Retinal pigment epithelial cell (primary cell): ENCODE results near the gene SLX9.

Experiments
- DNase-seq: peaks from one replicate; pipeline ENCODE4 v3.0.0-alpha.2; 2010; ENCODE audit warnings: low read depth
- H3K4me3 ChIP-seq: 2 replicates; pipeline ENCODE4 v1.5.1; 2011; ENCODE audit warnings: mild to moderate bottlenecking, low read length, control low read depth, moderate library complexity
- CTCF ChIP-seq: conservative IDR thresholded peaks from 2 replicates; pipeline ENCODE4 v1.5.1; 2011; ENCODE audit warnings: low read depth, low read length, control low read depth, inconsistent platforms

Gene SLX9

GRCh38 chr21:44893948-44894656 is 45.7 kb upstream of the SLX9 start:
- no peak for DNase-seq

DNA sequence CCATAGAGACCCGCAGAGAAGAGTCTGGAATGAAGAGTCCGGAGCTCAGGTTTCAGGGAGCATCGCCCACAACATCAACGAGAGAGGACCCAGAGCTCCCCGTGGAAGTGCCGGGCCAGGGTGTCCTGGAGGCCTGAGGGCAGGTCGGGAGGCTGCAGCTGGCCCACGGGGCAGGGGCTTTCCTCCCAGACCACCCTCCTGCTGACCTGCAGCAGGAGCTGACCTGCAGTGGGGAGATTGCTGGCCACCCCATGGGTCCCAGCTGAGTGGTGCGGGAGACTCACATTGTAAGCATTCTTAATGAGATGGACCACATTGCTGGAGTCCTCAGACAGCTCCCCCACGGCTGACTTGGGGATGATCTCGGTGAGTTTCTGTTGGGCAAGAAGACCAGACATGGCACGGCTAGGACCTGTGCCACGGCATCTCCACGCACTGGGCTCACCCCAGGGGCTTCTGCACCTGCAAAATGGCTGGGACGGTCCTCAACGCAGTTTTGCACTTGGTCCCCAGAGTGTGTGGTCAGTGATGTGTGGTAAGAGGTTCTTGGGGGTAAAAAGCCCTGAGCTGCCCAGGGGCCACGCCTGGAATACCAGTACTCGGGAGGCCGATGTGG is 45.0 kb upstream of the SLX9 start:
- no peak for TF ChIP-seq CTCF

More at GRCh38 chr21:44893948-44894656, 45.7 kb upstream of the SLX9 start:
- H3K4me3 ChIP-seq = no peak overlapping the region
- no peak for TF ChIP-seq CTCF

DNA sequence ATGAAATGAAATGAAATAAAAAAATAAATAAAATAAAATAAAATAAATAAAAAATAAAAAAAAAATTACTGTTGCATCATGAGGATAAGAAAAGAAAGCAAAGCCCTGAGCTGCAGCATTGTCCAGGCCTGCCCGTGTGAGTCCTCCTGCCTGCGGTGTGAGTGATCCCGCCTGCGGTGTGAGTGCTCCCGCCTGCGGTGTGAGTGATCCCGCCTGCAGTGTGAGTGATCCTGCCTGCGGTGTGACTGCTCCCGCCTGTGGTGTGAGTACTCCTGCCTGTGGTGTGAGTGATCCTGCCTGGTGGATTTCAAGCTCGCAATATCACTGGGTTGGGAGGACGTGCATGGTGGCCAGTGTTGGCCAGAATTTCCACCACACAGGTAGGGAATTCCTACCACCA is 44.0 kb upstream of the SLX9 start:
- H3K4me3 ChIP-seq = no peak overlapping the region
- DNase-seq = no peak
- TF ChIP-seq CTCF = no peak

More for the DNA sequence above, 45.0 kb upstream of the SLX9 start:
- H3K4me3 ChIP-seq = no peak overlapping the region
- no peak for DNase-seq

- no peak overlapping the region for H3K4me3 ChIP-seq
Measured at GRCh38 chr21:44896561-44897286, 43.1 kb upstream of the SLX9 start.

GRCh38 chr21:44897326-44898010 is 42.4 kb upstream of the SLX9 start:
- no peak for DNase-seq
- H3K4me3 ChIP-seq = no peak overlapping the region
- TF ChIP-seq CTCF = no peak

More at GRCh38 chr21:44896561-44897286, 43.1 kb upstream of the SLX9 start:
- TF ChIP-seq CTCF = no peak
- no peak for DNase-seq

DNA sequence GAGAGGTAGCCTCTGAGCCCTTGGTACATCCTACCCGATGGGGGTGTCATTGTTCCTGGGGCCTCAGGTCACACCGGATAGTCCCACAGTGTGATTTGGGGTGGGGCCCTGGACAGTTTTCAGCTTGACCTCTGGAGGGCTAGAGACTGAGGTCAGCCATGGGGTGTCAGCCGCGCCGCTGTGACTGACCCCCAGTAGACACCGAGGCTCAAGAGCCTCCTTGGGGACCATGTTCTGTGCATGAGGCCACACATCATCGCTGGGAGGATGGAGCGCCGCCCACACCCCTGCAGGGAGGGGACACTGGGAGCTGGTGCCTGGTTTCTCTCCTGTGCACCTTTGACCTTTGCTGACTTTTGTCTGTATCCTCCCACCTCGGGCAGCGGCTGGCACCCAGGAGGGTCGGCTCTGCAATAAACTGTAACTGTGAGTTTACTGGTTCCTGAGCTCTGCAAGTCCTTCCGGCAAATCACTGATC is 41.8 kb upstream of the SLX9 start:
- no peak for TF ChIP-seq CTCF
- H3K4me3 ChIP-seq = no peak overlapping the region
- DNase-seq = no peak
